ENCODE data around the gene WDR36.

Gene WDR36

DNA sequence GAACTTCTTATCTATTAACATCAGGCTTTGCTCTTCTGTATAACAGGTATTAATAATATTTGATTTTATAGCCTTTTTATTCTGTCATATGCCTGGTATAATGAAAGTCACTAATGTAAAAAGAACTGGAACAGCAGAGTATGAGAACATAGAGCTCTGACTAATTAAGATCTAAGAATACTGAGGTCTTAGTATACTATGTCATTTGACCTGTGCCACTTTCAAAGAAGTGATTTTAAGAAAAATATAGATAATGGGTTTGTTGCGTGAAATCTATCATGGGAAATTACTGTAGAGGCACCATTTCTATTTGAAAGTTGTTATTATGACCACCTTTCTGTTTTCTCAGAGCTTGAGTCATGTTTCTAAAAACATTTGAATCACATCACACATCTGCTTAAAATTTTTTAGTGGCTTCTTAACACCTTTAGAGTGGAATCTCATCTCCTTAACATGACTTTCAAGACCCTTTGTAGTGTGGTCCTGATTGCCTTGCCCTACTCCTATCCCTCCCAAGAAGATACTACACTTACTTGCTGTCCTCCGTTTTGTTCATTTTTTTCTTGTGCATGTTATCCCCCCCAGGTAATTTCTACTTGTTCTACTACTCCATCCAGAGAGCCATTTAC is 14.3 kb downstream of the WDR36 start:
- FAIRE-seq, result no peak

DNA sequence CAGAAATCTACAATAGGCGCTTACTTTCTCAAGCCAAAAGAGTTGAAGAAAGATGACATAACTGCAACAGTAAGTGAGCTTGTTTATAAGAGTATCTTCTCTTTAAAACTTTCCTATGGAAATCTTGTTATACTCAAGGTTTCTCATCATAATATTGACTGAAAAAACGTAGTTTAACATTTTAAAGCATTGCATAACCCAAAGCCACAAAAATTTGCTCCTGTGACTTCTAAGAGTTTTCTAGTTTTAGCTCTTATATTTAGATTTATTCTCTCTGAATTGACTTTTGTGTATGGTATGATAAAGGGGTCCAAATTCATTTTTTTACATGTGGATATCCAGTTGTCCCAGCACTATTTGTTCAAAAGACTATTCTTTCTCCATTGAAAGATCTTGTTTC is 15.2 kb downstream of the WDR36 start:
- FAIRE-seq, result no peak

DNA sequence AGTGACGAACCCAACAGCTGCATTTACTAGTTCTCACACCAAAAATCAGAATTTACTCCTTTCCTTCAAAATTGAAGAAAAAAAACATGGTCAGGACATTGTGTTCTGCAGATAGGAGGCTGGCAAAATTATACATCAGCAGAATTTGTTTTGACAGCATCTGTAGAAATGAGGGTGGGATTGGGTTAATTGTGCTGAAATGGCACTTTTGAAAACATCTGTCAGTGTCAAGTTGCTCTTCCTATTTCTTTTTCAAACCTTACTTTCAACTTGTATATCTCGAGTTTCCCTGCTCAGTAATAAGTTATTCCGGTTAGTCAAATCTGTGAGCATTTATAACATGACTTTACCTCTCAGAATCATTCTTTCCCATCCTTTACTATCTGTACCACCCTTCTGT is 19.8 kb downstream of the WDR36 start:
- FAIRE-seq, result no peak

DNA sequence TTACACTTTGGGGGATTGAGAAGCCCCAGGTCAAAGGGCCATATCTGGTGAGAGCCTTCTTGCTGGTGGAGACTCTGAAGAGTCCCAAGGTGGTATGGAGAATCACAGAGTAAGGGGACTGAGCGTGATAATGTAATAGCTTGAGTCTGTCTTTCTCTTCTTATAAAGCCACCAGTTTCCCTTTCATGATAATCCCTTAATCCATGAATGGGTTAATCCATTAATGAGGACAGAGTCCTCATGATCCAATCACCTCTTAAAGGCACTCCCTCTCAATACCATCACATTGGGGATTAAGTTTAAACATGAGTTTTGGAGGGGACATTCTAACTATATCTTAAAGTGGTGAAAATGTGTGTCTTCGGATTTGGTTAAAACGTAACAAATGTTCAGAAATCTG is 21.5 kb downstream of the WDR36 start:
- FAIRE-seq, result no peak

- no peak for FAIRE-seq
Measured at GRCh38 chr5:111115229-111115628, 23.1 kb downstream of the WDR36 start.

GRCh38 chr5:111116550-111116949 is 24.4 kb downstream of the WDR36 start:
- FAIRE-seq, result no peak

DNA sequence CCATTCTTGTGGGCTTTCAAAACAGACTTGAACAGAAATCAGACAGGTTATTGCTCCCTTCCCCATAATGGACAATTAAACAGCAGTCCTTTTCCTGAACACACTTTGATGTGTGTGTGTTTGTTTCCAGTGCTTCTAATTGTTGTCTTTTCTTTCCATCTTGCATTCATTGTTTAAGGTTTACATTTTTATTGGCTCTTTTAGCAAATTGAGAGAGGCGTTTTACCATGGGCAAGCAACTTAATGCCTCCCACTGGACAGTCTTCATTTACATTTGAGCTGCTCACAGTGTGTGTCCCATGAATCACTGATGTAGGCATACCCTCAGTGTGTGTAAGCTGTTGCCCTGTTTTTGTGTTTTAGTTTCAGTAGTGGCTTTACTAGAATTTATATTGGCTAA is 25.0 kb downstream of the WDR36 start:
- no peak for FAIRE-seq

GRCh38 chr5:111119221-111119620 is 27.1 kb downstream of the WDR36 start:
- no peak for FAIRE-seq

DNA sequence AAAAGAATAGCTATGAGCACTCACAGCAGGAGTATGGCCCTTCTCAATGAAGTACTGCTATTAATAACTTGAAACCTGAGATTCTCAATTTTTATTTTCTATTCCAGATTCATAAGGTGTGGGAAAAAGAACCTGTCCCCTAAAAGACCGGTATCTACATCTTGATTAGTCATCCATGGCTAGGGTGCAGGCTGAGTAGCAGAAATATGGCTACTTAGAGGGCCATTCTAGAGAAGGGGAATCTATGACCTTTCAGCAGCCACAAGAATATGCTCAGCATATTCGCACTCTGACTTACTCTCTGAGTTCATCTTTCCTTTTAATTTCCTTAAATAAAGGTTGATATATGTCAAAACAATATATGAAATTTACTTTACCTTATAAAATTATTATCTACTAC is 27.7 kb downstream of the WDR36 start:
- no peak for FAIRE-seq

GRCh38 chr5:111120911-111121310 is 28.8 kb downstream of the WDR36 start:
- FAIRE-seq, result no peak

DNA sequence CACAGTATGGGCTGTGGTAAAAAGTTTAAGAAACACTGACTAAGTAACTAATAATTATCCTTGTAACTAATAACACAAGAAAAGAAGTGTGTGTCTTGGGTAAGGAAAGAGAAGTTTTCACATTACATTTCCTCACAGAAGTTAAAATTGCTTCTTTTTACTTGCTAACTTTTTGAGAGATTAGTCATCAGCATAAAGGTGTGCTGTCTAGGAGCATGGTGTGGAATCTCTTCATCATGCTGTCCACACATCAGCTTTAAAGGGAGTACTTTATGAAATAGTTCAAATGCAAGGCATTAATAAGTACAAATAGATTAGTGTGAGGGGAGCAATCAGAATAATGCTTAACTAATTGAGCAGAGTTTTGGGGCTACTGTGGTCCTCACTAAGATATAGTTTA is 29.8 kb downstream of the WDR36 start:
- no peak for FAIRE-seq

- FAIRE-seq, result no peak
Measured at GRCh38 chr5:111122398-111122797, 30.2 kb downstream of the WDR36 start.

- no peak for FAIRE-seq
Measured at GRCh38 chr5:111124793-111125192, 32.6 kb downstream of the WDR36 start.

GRCh38 chr5:111126896-111127295 is 34.7 kb downstream of the WDR36 start:
- no peak for FAIRE-seq

- FAIRE-seq, result no peak
Measured at GRCh38 chr5:111127453-111128195, 35.5 kb downstream of the WDR36 start.

GRCh38 chr5:111129938-111130337 is 37.8 kb downstream of the WDR36 start:
- no peak for FAIRE-seq

- no peak for FAIRE-seq
Measured at GRCh38 chr5:111131356-111131755, 39.2 kb downstream of the WDR36 start.

GRCh38 chr5:111132076-111132475 is 39.9 kb downstream of the WDR36 start:
- no peak for FAIRE-seq

GRCh38 chr5:111132731-111133435 is 40.7 kb downstream of the WDR36 start:
- no peak for FAIRE-seq

GRCh38 chr5:111133436-111133751 is 41.2 kb downstream of the WDR36 start:
- no peak for FAIRE-seq

- no peak for FAIRE-seq
Measured at GRCh38 chr5:111134087-111134486, 41.9 kb downstream of the WDR36 start.

DNA sequence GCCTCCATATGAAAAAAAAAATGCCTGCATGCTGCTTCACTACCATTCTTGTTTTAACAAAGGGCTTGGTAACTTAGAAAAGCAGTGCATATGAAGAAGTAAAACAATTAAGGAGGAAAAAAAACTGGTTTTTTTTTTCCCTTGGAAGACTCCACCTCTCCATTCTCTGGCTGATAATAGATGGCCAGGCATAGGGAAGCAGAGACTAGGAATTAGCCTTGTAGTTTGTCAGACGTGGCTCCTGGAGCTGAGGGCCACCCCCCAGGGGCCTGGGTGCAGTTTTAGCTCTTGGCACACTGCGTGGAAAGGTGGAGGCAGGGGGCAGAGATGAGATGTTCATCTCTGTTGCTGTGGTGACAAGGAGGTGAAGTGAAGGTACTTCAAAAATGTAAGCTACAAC is 42.7 kb downstream of the WDR36 start:
- FAIRE-seq, result no peak

DNA sequence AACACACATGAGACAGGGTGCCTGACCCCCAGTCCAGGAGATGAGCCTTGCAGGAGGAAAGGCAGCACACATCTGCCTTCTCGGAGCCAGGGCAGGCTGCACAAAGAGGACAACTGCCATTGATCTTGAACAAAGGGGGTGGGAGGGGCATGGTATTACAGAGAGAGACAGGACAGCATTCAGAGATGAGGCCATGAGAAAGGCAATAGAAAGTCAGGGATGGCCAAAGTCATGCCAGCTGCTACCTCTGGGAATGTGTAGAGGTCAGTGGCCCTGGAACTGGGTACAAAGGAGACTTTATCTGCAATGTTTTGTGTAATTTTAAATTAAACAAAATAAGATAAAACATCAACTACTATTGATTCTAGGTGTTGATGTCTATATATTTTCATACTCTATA is 43.2 kb downstream of the WDR36 start:
- FAIRE-seq, result no peak

DNA sequence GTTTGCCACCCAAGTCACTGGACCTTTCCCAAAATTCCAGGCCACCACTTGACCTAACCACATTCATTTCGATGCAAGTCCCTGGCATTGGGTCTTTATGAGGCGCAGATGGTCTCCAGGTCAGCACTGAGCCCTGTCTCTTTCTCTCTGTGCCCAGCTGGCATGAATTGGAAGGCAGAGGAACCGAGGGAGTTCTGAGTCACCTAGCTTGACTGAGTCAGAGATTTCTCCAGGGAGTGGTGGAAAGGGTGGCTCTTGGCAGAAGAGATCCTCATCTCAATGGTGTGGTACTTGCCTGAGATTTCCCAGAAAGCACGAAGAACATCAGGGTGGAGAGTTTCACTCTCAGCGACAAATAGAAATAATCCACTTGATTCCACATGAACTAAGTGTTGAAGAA is 43.8 kb downstream of the WDR36 start:
- no peak for FAIRE-seq
